ENCODE data around the gene PLIN4. TPM values are rescaled to one million over a fixed set of nuclear protein-coding genes. Genes with fewer than 3 reads are reported as not detected.

The PLIN4 gene
- total RNA-seq, 1 donor: 0.90 TPM

DNA sequence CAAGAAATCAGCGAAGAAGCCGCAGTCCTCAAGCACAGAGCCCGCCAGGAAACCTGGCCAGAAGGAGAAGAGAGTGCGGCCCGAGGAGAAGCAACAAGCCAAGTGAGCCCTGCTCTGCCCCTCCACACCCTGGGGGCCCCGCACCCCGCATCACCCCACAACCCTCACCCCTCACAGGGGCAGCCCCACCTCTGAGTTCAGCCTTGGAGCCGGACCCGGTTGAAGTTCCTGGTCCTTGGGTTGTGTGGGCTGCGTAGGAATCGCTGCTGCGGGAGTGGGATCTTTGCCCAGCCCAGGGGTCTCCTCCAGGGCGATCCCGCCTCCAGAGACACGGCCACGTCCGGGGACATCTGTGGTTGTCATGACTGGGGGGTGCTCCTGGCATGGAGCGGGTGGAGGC, 22.0 kb downstream of the PLIN4 start:
- TF ChIP-seq, protein P1, sequence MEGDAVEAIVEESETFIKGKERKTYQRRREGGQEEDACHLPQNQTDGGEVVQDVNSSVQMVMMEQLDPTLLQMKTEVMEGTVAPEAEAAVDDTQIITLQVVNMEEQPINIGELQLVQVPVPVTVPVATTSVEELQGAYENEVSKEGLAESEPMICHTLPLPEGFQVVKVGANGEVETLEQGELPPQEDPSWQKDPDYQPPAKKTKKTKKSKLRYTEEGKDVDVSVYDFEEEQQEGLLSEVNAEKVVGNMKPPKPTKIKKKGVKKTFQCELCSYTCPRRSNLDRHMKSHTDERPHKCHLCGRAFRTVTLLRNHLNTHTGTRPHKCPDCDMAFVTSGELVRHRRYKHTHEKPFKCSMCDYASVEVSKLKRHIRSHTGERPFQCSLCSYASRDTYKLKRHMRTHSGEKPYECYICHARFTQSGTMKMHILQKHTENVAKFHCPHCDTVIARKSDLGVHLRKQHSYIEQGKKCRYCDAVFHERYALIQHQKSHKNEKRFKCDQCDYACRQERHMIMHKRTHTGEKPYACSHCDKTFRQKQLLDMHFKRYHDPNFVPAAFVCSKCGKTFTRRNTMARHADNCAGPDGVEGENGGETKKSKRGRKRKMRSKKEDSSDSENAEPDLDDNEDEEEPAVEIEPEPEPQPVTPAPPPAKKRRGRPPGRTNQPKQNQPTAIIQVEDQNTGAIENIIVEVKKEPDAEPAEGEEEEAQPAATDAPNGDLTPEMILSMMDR (IDR thresholded peaks at IDR 0.05; ENCODE audit: insufficient read depth, low read length): no peak
- no peak for DNase-seq (ENCODE audit: low read depth)
- no peak overlapping the region for H3K4me3 ChIP-seq (ENCODE audit: low read depth, low read length)

DNA sequence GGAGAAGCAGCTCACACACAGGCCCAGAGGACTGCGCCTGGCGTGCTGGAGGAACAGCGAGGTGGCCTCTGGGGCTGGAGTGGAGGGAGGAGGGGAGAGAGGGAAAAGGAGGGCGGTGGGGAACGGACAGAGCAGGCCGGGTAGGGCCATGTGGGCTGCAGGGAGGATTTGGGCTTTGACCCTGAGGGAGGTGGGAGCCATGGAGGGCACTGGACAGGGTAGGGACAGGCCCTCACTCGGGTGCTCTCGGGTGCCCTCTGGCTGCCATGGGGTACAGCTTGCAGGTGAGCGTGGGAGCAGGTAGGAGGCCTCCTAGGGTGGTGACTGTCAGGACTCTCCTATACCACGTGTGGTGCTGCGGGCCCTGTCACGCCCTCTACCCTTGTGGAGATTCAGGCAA, 22.8 kb downstream of the PLIN4 start:
- no peak for DNase-seq (ENCODE audit: low read depth)
- no peak overlapping the region for H3K4me3 ChIP-seq (ENCODE audit: low read depth, low read length)
- TF ChIP-seq, protein P1 (IDR thresholded peaks at IDR 0.05; ENCODE audit: insufficient read depth, low read length): peak; percentile 17

DNA sequence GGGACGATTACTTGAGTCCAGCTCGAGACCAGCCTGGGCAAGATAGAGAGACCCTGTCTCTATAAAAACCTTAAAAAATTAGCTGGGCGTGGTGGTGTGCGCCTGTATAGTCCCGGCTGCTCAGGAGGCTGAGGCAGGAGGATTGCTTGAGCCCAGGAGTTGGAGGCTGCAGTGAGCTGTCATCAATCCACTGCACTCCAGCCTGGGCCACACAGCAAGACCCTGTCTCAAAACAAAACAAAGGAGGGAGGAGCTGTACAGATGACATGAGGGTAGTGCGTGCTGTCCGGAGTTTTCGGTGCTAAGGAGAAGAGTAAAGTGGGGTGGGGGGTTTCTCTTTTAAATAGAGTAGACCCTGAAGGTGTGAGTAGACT, 23.6 kb downstream of the PLIN4 start:
- TF ChIP-seq, protein P1 (IDR thresholded peaks at IDR 0.05; ENCODE audit: insufficient read depth, low read length): no peak
- no peak overlapping the region for H3K4me3 ChIP-seq (ENCODE audit: low read depth, low read length)
- DNase-seq (ENCODE audit: low read depth): no peak

DNA sequence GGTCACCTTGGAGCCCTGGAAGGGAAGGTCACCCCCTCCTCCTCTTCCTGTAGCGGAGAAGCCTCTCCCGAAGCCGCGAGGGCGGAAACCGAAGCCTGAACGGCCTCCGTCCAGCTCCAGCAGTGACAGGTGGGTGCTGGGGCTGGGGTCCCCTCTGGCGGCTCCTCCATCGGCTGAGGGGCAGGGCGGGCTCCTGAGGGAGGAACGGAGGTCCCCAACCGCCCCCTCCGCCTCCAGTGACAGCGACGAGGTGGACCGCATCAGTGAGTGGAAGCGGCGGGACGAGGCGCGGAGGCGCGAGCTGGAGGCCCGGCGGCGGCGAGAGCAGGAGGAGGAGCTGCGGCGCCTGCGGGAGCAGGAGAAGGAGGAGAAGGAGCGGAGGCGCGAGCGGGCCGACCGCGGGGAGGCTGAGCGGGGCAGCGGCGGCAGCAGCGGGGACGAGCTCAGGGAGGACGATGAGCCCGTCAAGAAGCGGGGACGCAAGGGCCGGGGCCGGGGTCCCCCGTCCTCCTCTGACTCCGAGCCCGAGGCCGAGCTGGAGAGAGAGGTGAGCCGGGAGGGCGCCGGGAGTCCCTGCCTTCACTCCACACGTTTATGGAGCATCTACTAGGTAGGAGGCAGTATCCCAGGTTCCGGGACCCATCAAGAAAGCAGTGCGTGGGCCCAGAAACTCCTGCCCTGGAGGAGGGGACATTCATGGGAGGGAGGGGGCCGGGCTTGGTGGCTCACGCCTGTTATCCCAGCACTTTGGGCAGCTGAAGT, 24.2 kb downstream of the PLIN4 start:
- H3K4me3 ChIP-seq (ENCODE audit: low read depth, low read length): no peak overlapping the region
- no peak for DNase-seq (ENCODE audit: low read depth)
- TF ChIP-seq, protein P1 (IDR thresholded peaks at IDR 0.05; ENCODE audit: insufficient read depth, low read length): no peak

DNA sequence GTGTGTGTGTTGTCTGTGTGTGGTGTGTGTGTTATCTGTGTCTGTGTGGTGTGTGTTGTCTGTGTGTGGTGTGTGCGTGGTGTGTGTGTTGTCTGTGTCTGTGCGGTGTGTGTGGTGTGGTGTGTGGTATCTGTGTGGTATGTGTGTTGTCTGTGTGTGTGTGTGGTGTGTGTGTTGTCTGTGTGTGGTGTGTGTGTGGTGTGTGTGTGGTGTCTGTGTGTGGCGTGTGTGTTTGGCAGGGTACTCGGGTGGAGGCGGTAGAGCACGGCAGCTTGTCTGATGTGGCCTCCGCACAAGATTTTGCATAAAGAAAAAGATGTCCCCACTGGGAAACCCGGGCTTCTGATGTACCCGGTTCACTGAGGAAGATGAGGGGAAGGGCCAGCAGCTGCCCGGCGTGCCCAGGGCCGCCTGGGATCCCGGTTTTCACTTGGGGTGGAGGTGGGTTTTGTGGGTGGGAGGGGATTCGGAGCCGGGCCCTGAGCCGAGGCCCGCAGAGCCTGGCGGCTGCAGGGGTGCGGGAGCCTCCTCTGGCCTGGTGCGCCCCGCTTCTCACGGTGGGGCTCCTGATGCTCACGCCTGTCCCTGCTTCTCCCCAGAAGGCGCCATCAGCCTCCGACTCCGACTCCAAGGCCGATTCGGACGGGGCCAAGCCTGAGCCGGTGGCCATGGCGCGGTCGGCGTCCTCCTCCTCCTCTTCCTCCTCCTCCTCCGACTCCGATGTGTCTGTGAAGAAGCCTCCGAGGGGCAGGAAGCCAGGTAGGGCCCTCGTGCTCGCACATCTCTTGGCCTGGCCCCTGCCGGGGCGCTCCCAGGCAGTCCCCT, 25.0 kb downstream of the PLIN4 start:
- DNase-seq (ENCODE audit: low read depth): no peak
- H3K4me3 ChIP-seq (ENCODE audit: low read depth, low read length): no peak overlapping the region
- TF ChIP-seq, protein P1 (IDR thresholded peaks at IDR 0.05; ENCODE audit: insufficient read depth, low read length): no peak

DNA sequence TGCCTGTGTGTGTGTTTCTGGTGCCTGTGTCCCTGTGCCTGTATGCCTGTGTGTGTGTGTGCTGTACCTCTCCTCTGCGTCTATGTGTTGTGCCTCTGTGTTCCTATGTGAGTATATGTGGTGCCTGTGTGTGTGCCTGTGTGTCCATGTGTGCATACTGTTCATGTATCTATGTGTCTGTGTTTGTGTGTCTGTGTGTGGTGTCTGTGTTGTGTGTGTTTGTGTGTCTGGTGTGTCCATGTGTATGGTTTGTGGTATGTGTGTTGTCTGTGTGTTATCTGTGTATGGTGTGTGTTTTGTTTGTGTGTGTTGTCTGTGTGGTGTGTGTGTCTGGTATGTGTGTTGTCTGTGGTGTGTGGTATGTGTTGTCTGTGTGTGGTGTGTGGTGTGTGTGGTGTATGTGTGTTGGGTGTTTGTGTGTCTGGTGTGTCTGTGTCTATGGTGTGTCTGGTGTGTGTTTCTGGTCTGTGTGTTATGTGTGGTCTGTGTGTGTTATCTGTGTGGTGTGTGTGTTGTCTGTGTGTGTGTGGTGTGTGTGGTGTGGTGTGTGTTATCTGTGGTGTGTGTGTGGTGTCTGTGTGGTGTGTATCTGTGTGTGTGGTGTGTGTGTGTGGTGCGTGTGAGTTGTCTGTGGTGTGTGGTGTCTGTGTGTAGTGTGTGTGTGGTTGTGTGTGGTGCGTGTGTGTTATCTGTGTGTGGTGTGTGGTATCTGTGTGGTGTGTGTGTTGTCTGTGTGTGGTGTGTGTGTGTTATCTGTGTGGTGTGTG, 25.8 kb downstream of the PLIN4 start:
- TF ChIP-seq, protein P1 (IDR thresholded peaks at IDR 0.05; ENCODE audit: insufficient read depth, low read length): no peak
- no peak for DNase-seq (ENCODE audit: low read depth)

More for the DNA sequence above, 25.8 kb downstream of the PLIN4 start:
- no peak overlapping the region for H3K4me3 ChIP-seq (ENCODE audit: low read depth, low read length)
